NCI-H226 (cell line): Measurements from ENCODE around the gene EDN1.

Source experiments
- DNase-seq: peaks from one replicate; pipeline ENCODE4 v3.0.0-alpha.2; 2015

Gene EDN1

GRCh38 chr6:12270551-12271230 lies 19.5 kb upstream of the EDN1 start:
- DNase-seq, result no peak

GRCh38 chr6:12271594-12271993 lies 18.6 kb upstream of the EDN1 start:
- no peak for DNase-seq

DNA sequence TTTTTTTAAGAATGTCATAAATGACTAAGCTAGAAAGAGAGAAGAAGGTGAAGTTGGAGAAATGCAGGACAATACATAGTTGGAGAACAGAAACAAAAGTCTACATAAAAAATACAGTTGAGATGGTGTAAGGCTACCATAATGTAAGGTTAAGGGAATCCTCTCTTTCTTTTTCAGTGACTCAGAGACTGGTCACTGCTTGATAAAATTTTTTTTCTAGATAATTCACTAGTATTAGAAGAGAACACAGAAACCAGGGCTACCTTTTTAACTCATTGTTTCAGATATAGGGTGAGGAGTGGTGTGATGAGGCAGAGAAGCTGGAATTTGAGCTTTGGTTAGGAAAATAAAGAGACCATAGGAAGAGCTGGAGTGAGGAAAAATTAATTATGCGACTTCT lies 18.2 kb upstream of the EDN1 start:
- DNase-seq, result peak; percentile 62

DNA sequence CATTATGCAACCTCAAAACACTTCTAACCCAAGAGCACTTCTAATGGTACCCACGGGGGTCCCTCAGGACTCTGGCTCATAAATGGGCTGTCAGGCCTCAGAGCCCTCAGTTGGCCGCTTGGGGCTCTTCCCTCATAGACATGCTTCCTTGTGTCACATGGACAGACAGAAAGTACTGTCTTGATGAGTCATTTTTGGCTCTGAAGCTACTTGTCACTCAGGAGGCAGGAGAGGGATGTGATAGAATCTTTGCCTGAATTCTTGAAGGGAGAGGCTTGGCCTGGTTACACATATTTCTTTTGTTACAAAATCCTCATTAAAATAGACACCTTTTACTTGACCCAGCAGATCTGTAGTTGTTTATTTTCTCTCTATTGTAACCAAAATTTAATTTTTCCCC lies 15.1 kb upstream of the EDN1 start:
- peak; percentile 70 for DNase-seq

- DNase-seq, result no peak
These were observed 13.2 kb upstream of the EDN1 start for GRCh38 chr6:12276930-12277315.

- no peak for DNase-seq
These were observed 12.8 kb upstream of the EDN1 start for GRCh38 chr6:12277386-12277785.

DNA sequence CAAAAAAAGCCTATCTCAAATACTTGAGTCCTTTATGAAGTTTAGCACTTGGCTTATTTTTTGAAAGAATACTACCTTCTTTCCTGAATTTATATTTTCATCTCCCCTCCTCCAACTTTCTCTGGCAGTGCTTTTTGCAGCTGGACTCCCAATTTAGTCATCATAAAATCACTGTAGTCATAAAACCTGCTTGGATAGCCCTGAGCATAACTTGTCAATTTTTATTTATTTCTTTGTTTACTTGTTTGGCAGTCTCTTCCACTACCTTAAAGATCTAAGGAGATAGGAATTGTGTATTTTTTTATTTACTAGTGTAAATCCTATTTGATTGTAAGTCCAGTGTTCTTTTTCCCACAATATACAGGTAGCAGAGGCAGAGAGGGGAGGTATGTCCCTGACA lies 11.2 kb upstream of the EDN1 start:
- no peak for DNase-seq

GRCh38 chr6:12279322-12280091 lies 10.7 kb upstream of the EDN1 start:
- DNase-seq, result no peak

- DNase-seq, result peak; percentile 57
These were observed 9.7 kb upstream of the EDN1 start for GRCh38 chr6:12280458-12280857.

GRCh38 chr6:12280902-12281301 lies 9.3 kb upstream of the EDN1 start:
- no peak for DNase-seq

DNA sequence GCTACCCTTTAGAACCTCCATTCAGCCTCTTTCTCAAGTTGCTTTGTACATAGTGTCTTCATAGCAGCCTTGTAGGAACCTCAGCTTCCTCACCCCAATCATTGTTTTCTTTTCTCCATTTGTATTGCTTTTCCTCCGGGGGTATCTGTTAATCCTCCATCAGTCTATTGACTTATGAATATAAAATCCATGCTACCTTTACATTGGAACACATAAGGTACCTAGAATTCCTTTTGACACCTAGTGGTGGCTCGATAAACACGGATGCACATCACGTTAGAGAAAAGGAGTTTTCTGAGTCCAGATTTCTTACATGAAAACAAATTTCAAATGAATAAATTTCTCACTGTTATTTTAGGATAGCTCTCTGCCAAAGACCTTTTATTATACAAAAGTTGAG lies 6.3 kb upstream of the EDN1 start:
- DNase-seq, result no peak

DNA sequence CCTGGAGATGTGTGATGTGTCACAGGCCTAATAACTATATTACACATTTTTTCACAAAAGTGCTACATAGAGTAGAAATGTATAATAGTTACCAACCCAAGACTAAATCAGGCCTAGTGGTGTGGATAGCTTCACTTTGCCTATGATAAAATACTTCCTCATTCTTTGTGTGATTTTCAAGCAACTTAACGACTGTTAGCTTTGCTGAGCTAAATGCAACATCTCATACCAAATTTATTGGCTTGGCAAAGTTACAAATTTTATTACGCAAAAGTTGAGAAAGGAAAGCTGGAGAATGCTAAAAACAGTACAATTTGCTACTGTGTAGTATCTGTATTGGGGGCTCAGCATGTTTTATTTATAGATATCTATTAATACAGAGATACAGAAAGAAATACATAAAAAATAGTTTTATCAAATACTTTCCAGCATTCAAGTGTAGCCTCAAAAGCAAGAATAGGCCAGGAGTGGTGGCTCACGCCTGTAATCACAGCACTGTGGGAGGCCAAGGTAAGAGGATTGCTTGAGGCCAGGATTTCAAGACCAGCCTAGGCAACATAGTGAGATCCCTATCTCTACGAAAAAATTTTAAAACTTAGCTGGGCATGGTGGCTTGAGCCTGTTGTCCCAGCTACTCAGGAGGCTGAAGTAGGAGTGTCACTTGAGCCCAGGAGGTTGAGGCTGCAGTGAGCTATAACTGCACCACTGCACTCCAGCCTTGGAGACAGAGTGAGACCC lies 3.6 kb upstream of the EDN1 start:
- DNase-seq, result no peak

DNA sequence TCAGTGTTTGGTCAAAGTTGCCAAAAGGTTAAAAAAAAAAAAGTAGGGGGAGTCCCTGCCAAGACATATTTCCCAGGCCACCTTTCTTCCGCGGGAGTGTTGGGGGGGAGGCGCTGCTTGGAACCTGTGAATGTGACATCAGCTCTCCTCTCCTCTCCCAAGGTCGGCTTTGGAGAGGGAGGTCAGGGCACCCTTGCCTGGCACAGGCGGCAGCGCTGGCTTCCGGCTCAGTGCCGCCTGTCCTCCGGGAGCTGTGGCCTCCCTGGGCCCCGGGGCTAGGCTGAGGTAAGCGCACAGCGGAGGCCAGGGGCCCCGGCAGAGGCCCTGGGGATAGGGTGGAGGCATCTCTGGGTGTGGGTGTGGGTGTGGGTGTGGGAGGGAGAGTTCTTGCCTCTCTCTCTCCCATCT lies 1.9 kb upstream of the EDN1 start:
- no peak for DNase-seq

- DNase-seq, result no peak
These were observed 1.2 kb upstream of the EDN1 start for GRCh38 chr6:12288914-12289313.

GRCh38 chr6:12289365-12289919 lies 719 bp upstream of the EDN1 start:
- DNase-seq, result peak; percentile 50

- DNase-seq, result no peak
These were observed 1.1 kb downstream of the EDN1 start for GRCh38 chr6:12291071-12291838.

DNA sequence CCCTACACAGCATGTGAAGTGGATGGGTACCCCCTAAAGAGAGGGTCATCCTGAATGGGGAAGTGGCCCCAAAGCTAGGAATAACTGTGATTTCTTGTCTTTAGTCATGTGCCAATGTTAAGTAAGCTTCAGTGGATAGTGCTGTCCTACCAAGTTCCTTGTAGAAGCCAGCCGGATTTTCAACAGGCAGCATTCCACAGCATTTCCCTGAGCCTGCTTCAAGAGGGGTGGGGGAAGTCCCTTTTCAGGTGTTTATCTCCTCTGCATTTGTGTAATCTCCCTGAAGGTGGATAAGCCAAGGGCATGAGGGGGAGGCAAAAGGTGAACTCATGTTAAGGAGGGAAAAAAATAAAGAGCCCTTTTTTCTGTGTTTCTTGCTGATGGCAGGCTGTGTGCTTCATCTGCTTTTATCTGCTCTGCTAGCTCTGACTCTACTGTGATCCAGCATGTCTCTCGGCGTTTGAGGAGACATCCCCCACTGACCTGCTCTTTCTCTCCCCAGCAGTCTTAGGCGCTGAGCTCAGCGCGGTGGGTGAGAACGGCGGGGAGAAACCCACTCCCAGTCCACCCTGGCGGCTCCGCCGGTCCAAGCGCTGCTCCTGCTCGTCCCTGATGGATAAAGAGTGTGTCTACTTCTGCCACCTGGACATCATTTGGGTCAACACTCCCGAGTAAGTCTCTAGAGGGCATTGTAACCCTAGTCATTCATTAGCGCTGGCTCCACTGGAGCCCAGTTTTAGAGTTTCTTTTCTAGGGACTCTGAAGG lies 1.9 kb downstream of the EDN1 start:
- DNase-seq, result no peak

- no peak for DNase-seq
These were observed 3.2 kb downstream of the EDN1 start for GRCh38 chr6:12293235-12293930.

- DNase-seq, result no peak
These were observed 4.0 kb downstream of the EDN1 start for GRCh38 chr6:12293931-12294807.

DNA sequence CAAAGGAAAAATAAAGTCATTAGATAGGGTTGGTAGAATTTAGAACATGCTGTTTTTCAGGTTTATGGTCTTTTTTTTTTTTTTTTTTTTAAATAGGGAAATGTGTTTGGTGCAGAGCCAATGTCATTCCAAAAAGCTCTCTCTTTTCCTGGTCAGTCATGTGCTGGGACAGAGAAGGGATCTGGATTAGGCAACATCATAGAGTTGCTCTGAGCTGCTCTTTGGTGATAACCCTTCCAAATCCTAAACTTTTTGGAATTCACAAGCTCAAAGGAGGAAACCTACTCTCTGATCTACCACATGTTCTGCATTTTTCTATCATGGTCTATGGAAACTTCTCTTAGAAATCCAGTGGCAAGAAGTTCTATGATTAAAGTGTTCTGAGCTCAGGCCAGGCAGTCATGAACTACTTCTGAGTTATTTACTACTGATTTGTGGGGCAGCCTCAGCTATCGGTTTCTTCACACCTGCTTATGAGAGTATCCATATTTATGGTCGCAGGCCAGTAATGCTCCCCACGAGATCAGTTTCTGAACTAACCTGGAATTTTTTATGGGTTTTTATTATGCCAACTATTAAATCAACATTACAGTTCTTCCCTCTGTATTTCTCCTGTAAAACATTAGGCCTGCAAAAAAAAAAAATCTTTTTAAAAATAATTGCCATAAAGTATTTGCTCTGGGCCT lies 4.8 kb downstream of the EDN1 start:
- no peak for DNase-seq
